COLO668 (cell line): ENCODE measurements around the gene WDR19.
"Not testable (repeated sequence)": the region's sequence is repeated elsewhere in the genome, so short reads cannot be mapped to it uniquely, and the experiment has no call there.

Source experiments
- DNase-seq: peaks from one replicate; lab custom pipeline; 2025; ENCODE audit not compliant: unreplicated experiment; lab: John Stamatoyannopoulos, UW

Gene WDR19

GRCh38 chr4:39181905-39182638, at the start of gene WDR19:
Gene WDR19 (plus strand): TSS chr4:39182529. CDS start chr4:39182558, 29 bp downstream.
- DNase-seq: peak; percentile 99

DNA sequence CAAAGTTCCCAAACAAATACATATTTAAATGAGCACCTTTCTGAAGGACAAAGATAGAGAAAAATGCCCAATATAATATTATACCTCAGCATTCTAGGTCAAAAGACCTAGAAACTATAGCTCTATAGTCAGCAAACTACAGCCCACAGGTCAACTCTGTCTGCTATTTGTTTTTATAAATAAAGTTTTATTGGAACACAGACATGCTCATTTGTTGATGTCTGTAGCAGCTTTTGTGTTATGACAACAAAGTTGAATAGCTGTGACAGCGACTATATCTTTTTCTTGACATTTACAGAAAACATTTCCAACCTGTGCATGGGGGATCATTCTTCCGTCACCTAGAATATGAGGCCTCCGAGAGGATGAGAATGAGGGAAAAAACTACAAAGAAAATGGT, 48.7 kb upstream of the WDR19 start:
- DNase-seq: no peak

GRCh38 chr4:39134683-39135306, 47.5 kb upstream of the WDR19 start:
- DNase-seq: no peak

DNA sequence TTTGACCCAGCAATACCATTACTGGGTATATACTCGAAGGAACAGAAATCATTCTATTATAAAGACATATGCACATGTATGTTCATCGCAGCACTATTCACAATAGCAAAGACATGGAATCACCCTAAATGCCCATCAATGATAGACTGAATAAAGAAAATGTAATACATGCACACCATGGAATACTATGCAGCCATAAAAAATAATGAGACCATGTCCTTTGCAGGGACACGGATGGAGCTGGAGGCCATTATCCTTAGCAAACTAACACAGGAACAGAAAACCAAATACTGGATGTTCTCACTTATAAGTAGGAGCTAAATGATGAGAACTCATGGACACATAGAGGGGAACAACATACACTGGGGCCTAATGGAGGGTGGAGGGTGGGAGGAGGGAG, 44.1 kb upstream of the WDR19 start:
- DNase-seq: not testable (repeated sequence)

- DNase-seq: no peak
Measured at GRCh38 chr4:39146211-39146610, 36.1 kb upstream of the WDR19 start.

- DNase-seq: no peak
Measured at GRCh38 chr4:39154009-39154408, 28.3 kb upstream of the WDR19 start.

GRCh38 chr4:39157520-39157919, 24.8 kb upstream of the WDR19 start:
- no peak for DNase-seq

DNA sequence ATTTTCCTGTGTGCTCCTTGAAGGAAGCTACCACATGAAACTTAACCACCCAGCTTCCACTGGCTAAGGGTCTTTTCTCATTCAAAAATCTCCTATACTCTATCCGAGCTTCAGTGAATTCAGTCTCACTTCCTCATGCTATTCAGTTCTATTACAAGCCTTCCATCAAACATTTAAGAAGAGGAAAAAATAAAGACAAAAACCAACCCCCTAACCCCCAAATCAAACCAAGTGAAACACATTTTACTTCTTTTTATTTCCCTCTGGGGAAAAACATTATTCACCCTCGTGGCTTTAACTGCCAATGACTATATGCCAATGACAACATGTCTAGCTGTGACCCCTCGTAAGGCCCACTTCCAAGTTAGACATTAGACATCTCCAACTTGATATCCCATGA, 16.2 kb upstream of the WDR19 start:
- no peak for DNase-seq

- DNase-seq: no peak
Measured at GRCh38 chr4:39166669-39167068, 15.7 kb upstream of the WDR19 start.

GRCh38 chr4:39169426-39169825, 12.9 kb upstream of the WDR19 start:
- DNase-seq: no peak

- DNase-seq: no peak
Measured at GRCh38 chr4:39170301-39170700, 12.0 kb upstream of the WDR19 start.

GRCh38 chr4:39178706-39179105, 3.6 kb upstream of the WDR19 start:
- no peak for DNase-seq

DNA sequence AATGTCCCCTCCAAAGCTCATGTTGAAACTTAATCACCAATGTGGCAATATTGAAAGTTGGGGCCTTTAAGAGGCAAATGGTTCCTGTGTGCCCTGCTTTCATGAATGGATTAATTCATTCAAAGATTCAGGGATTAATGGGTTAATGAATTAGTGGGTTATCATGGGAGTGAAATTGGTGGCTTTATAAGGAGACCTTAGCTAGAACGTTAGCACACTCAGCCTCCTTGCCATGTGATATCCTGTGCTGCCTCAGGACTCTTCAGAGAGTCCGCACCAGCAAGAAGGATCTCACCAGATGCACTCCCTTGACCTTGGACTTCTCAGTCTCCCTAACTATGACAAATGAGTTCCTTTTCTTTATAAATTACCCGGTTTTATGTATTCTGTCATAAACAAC, 2.6 kb upstream of the WDR19 start:
- no peak for DNase-seq

DNA sequence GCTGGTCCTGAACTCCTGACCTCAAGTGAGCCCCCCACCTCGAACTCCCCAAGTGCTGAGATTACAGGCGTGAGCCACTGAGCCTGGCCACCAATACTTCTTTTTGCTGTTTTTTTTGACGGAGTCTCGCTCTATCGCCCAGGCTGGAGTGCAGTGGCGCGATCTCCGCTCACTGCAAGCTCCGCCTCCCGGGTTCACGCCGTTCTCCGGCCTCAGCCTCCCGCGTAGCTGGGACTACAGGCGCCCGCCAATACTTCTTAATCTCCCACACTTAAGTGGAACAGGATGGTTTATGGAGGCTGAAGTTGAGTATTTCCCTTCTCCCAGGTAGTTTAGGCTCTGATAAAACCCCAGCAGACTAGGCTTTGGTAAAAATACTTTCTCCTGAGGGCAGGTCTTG, 1.7 kb upstream of the WDR19 start:
- DNase-seq: not testable (repeated sequence)

DNA sequence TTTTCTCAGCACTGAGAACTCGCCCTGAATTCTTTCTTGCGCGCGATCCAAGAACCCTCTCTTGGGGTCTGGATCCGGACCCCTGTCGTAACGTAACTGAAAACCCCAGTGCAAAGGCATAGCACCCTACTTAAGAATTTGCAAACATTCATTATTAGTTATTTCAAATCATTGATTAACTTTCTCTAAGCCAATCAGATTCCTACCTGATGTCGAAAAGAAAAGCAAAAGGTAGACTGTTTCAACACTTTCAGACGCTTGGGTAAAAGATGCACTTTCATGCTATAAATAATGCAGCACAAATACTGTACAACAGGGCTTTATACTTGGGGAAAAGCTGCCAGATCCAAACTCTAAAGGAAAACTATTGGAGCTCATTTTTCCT, 817 bp upstream of the WDR19 start:
- DNase-seq: no peak

DNA sequence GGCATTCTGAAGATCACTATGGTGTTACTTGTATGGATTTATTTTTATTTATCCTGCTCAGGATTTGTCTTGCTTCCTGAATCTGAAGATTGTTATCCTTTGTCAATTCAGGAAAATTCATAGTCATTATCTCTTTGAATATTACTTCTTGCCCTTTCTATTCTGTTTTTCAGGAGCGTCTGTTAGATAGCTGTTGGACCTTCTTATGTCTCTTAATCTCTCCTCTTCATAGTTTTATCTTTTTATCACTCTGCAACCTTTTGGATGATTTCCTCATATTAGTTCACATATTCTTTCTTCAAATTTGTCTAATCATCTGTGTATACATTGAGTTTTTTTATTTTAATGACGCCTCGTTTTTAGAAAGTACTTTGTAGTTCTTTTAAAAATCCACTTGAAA, 19.6 kb downstream of the WDR19 start:
- DNase-seq: no peak

- no peak for DNase-seq
Measured at GRCh38 chr4:39204543-39204942, 22.2 kb downstream of the WDR19 start.

DNA sequence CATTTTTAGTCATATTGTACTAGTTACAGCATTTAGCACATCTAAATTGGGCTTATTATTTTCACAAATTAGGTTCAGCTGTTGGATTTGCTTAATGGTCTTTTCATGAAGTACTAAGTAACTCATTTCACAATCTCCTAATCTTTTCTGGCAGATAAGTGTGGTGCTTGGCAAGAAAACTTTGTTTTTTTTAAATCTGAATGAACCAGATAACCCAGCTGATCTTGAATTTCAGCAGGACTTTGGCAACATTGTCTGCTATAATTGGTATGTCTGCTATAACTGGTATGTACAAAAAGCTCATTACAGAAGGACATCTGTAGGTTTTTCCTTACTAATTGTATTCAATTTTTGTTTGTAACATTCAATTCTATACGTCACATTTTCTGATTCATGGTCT, 22.7 kb downstream of the WDR19 start:
- no peak for DNase-seq

- no peak for DNase-seq
Measured at GRCh38 chr4:39205476-39205875, 23.1 kb downstream of the WDR19 start.

GRCh38 chr4:39227906-39228305, 45.6 kb downstream of the WDR19 start:
- no peak for DNase-seq

GRCh38 chr4:39228377-39228776, 46.0 kb downstream of the WDR19 start:
- DNase-seq: no peak

DNA sequence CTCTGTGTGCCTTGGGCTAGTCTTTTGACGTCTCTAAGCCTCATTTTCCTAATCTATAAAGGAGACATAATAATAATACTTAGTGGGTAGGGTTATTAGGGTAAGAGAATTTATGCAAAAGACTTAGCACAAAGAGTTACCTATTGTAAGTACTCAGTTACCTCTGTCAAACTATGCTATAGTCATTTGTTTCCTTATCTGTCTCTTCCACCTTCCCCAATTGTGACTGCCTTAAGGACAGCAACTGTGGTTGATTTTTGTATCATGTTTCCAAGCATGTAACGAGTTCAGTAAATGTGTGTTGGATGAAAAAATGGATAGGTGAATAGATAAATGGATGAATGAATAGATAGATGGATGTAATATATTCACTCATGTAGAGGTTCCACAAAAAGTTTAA, 48.1 kb downstream of the WDR19 start:
- no peak for DNase-seq

DNA sequence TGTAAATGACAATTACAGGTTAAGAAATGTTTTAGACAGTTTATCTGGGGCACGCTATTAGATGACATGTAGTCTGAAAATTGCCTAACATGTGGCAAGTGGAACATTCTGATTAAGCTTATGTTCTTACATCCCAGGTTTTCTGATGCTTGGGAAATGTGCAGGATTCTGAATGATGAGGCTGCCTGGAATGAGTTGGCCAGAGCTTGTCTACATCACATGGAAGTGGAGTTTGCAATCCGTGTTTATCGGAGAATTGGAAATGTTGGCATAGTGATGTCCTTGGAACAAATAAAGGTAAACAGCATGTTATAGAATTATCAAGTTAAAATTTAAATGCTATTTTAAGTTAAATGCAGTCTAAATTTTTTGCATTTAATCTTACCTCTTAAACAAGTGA, 49.3 kb downstream of the WDR19 start:
- DNase-seq: no peak
